Body of pancreas (tissue), 4 donors: ENCODE measurements around the gene CPNE5. TPM values are rescaled to one million over a fixed set of nuclear protein-coding genes. Genes with fewer than 3 reads are reported as not detected.

Experiments
- ATAC-seq: fragments of 150-250 bp; one replicate; pipeline ENCODE4 v1.9.1; 2016
- DNase-seq, 4 donors: peaks; one replicate each; pipeline ENCODE4 v3.0.0-alpha.2; 2019
- H3K27ac ChIP-seq, 4 donors: fragments of 200-600 bp; sonication (generic); 1 replicate in 3 of 4; 2 replicates in 1 of 4; pipeline versions ENCODE4 v1.5.1 to v1.6.1; 2016 to 2019; ENCODE audit warnings: mild to moderate bottlenecking in 1 of 4, mixed read lengths in 1 of 4, moderate library complexity in 1 of 4
- H3K27me3 ChIP-seq, 2 donors: fragments of 200-600 bp; sonication (generic); one replicate each; pipeline ENCODE4 v1.6.0; 2016; ENCODE audit warnings: mild to moderate bottlenecking in 1 of 2
- H3K36me3 ChIP-seq, 2 donors: fragments of 200-600 bp; sonication (generic); replicated peaks in 1 of 2; 2 replicates each; pipeline ENCODE4 v1.5.1; 2016; ENCODE audit warnings: low read depth in 2 of 2; ENCODE audit not compliant: insufficient read depth in 1 of 2
- H3K4me1 ChIP-seq: fragments of 200-600 bp; sonication (generic); one replicate; pipeline ENCODE4 v1.6.0; 2016
- H3K4me3 ChIP-seq, 2 donors: fragments of 200-600 bp; sonication (generic); 1 replicate in 1 of 2; 2 replicates in 1 of 2; pipeline ENCODE4 v1.5.1; 2016 to 2019
- H3K9me3 ChIP-seq, 3 donors: fragments of 200-600 bp; sonication (generic); 1 replicate in 2 of 3; 2 replicates in 1 of 3; pipeline ENCODE4 v1.5.1; 2016
- CTCF ChIP-seq, 7 experiments: fragments of 450-650 bp in 4 of 7; fragments of 200-600 bp in 3 of 7; sonication (generic) in 3 of 7; IDR thresholded peaks; one replicate each; pipeline ENCODE4 v1.5.1; 2016 to 2019; ENCODE audit warnings: antibody characterized with exemption in 7 of 7
- POLR2A ChIP-seq, 3 donors: fragments of 450-650 bp; IDR thresholded peaks; one replicate each; pipeline ENCODE4 v1.6.1; 2016; ENCODE audit warnings: antibody characterized with exemption in 3 of 3, mild to moderate bottlenecking in 2 of 3
- WGBS, 2 donors: methylation state at CpG; one replicate each; pipeline ENCODE4 v1.1.5; 2017; 5-methylcytosine and 5-hydroxymethylcytosine counted together
- intact Hi-C: fragments of 100-400 bp; cut with DNase I; formaldehyde crosslinking; loops from one replicate; pipeline ENCODE4 v1.15.1; 2023
- total RNA-seq, 2 donors: library from RNA; depleted of rRNA; stranded (reverse); fragments of >200 nt; gene quantifications; one replicate each; pipeline ENCODE4 v1.1.0, GENCODE V29; 2016

Gene CPNE5
- total RNA-seq, 2 donors from 2014 or later = 0.78 TPM; not detected in 1

DNA sequence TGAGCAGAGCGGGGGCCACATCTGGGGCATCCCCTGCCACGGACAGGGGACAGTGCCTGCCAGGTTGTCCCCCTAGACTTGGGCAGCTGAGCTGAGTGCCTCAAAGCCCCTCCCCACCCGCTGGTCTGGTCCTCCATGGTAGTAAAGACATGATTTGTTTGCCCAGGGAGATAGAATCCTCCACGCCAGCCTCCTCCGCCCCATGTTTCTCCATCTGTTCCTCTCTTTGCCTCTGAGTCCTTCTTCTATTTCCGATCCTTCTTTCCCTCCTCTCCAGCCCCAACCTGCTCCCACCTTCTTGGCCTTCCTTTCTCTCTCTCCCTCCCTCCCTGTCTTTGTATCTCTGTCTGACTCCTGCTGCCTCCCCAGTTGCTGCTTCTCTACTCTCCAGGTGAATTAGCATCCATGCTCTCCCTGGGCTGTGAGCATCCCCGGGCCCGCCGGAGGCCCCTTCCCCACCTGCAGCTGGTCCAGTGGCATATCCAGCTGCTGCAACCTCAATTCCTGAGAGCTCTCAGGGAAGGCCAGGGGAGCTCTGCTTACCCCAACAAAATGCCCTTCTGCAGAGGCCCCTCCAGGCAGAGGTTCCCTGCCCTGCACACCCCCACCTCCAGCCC is 45.8 kb downstream of the CPNE5 start:
- H3K4me1 ChIP-seq = no peaks in the 10 kb centered on the region
- TF ChIP-seq CTCF (IDR thresholded peaks at IDR 0.05) = no peak
- TF ChIP-seq POLR2A (IDR thresholded peaks at IDR 0.05) = no peak
- DNase-seq (no peak), ATAC-seq (no peak)
- H3K27ac ChIP-seq = no peak overlapping the region
- no peaks in the 10 kb centered on the region for H3K9me3 ChIP-seq
- no peak overlapping the region for H3K4me3 ChIP-seq
- intact Hi-C loops = no loop called here
- no peaks in the 10 kb centered on the region for H3K36me3 ChIP-seq
- no peaks in the 10 kb centered on the region for H3K27me3 ChIP-seq
- WGBS, 2 donors = 86% methylated on average over 7 to 9 of the region's 9 CpGs

DNA sequence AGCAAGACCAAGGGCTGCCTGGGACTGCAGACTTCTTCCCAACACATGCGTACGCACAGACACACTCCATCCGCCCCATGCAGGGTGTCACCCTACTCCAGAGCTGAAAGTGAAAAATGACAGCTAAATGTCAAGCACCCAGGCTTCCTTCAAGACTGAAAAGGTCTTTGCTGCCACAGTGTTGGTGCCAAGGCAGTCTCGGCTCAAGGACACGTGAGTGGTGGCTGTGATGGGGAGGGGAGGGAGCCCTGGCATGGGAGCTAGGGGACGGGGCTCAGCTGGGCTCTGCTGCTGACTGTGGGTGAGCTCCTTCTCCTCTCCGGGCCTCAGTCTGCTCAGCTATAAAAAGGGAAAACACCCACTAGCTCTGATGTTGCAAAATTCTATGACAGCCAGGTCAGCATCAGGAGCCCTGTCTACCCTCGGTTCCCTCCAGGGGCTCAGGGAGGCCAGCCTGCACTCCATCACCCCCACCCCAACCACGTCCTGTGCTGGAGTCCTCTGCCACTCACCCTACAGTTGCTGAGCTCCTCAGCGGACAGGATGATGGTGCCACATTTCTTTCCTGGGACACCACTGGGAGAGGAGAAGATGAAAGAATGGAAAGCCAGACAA is 47.6 kb downstream of the CPNE5 start:
- no peak overlapping the region for H3K27ac ChIP-seq
- no peaks in the 10 kb centered on the region for H3K9me3 ChIP-seq
- H3K4me1 ChIP-seq = no peaks in the 10 kb centered on the region
- H3K27me3 ChIP-seq = no peaks in the 10 kb centered on the region
- no peak for ATAC-seq
- WGBS, 2 donors = 53 to 69% methylated on average over 5 to 10 of the region's 10 CpGs
- no peak for TF ChIP-seq POLR2A (IDR thresholded peaks at IDR 0.05)
- no peak for TF ChIP-seq CTCF (IDR thresholded peaks at IDR 0.05)
- DNase-seq = peak in 2 of 4 donors; percentile 22 to 33
- intact Hi-C loops = no loop called here
- no peak overlapping the region for H3K4me3 ChIP-seq
- H3K36me3 ChIP-seq = no peaks in the 10 kb centered on the region

GRCh38 chr6:36791085-36791484 is 48.2 kb downstream of the CPNE5 start:
- no peak overlapping the region for H3K27ac ChIP-seq
- TF ChIP-seq CTCF (IDR thresholded peaks at IDR 0.05) (no peak), POLR2A (IDR thresholded peaks at IDR 0.05) (no peak)
- H3K4me3 ChIP-seq = no peak overlapping the region
- no peaks in the 10 kb centered on the region for H3K9me3 ChIP-seq
- H3K4me1 ChIP-seq = no peaks in the 10 kb centered on the region
- no peaks in the 10 kb centered on the region for H3K36me3 ChIP-seq
- ATAC-seq = no peak
- no peaks in the 10 kb centered on the region for H3K27me3 ChIP-seq
- DNase-seq = no peak
- intact Hi-C loops = no loop called here
- WGBS, 2 donors = 69 to 75% methylated on average over 2 of the region's 2 CpGs

DNA sequence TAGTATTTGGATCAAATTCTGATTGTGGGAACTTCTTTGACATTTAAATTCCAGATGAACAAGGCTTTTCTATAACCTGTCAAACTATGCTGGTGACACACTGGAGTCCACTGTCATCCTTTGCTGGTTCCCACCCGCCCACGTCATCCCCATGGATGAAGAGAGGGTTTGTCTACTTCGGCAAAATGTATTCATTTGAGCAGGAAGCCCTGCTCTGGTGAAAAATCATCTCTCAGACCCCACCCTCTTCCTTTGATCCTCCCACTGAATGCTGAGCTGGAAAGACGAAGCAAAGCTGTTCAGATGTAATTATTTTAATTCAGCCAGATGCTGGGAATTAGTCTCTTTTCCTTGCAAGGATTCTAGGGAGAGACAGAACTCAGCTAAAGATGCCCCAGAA is 50.5 kb downstream of the CPNE5 start:
- no peak for DNase-seq
- intact Hi-C loops = no loop called here
- TF ChIP-seq CTCF (IDR thresholded peaks at IDR 0.05) = no peak
- TF ChIP-seq POLR2A (IDR thresholded peaks at IDR 0.05) = no peak

DNA sequence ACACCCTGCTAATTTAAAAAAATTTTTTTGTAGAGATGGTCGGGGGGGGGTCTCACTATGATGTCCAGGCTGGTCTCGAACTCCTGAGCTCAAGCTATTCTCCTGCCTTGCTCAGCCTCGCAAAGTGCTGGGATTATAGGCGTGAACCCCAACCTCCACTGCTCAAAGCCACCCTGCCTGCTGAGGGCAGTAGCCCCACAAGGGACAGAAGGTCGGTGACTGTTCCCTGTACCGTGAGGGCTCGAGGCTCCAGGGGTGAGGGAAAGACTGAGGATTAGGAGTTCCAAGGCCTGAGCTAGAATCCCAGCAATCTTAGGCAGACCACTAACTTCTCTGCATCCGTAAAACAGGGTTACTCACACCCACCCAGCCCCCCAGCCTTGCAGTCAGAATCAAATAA is 51.1 kb downstream of the CPNE5 start:
- no peak for DNase-seq
- peaks cover 12% of the 10 kb centered on the region for H3K4me1 ChIP-seq
- no peaks in the 10 kb centered on the region for H3K36me3 ChIP-seq
- ATAC-seq = no peak
- TF ChIP-seq CTCF (IDR thresholded peaks at IDR 0.05) (no peak), POLR2A (IDR thresholded peaks at IDR 0.05) (no peak)
- no peak overlapping the region for H3K4me3 ChIP-seq
- intact Hi-C loops = no loop called here
- WGBS, 2 donors = 90 to 93% methylated on average over 8 of the region's 8 CpGs
- no peak overlapping the region for H3K27ac ChIP-seq
- no peaks in the 10 kb centered on the region for H3K9me3 ChIP-seq
- no peaks in the 10 kb centered on the region for H3K27me3 ChIP-seq

More for the DNA sequence above, 50.5 kb downstream of the CPNE5 start:
- WGBS, 2 donors = 65 to 75% methylated on average over 4 of the region's 4 CpGs
- Histone ChIP-seq H3K4me3 (no peak overlapping the region), H3K4me1 (peaks cover 8% of the 10 kb centered on the region), H3K9me3 (no peaks in the 10 kb centered on the region), H3K36me3 (no peaks in the 10 kb centered on the region), H3K27ac (no peak overlapping the region), H3K27me3 (no peaks in the 10 kb centered on the region)
- ATAC-seq = no peak
